Lower leg skin (tissue), 3 donors: ENCODE results near the gene EYS.

Experiments used
- POLR2A ChIP-seq, 2 donors: fragments of 450-650 bp; IDR thresholded peaks; one replicate each; pipeline ENCODE4 v1.6.1; 2016 to 2017; ENCODE audit warnings: antibody characterized with exemption in 2 of 2, mild to moderate bottlenecking in 1 of 2, moderate library complexity in 1 of 2
- TF ChIP-seq, protein P1 (sequence below), 3 donors: fragments of 450-650 bp; IDR thresholded peaks; one replicate each; pipeline ENCODE4 v1.5.1; 2016; ENCODE audit warnings: antibody characterized with exemption in 3 of 3, mild to moderate bottlenecking in 3 of 3, moderate library complexity in 2 of 3

DNA sequence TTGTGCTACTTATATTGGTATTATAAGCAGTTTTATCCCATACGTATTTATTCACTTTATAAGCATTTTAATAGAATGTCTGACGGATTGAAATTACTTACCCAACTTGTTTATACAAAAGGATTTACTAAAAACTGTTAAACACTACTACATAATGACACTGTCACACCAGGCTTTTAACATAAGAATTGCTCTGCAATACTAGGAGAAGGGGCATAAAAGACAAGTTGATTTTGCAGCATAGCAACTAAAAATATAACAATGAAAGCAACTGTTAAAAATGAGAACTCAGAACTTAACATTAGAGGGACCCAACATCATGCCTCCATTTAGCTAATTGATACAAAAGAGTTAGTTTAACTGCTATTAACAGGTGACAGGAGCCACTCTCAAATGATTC lies 1076.1 kb downstream of the EYS start:
- no peak for TF ChIP-seq POLR2A (IDR thresholded peaks at IDR 0.05)
- TF ChIP-seq, protein P1, sequence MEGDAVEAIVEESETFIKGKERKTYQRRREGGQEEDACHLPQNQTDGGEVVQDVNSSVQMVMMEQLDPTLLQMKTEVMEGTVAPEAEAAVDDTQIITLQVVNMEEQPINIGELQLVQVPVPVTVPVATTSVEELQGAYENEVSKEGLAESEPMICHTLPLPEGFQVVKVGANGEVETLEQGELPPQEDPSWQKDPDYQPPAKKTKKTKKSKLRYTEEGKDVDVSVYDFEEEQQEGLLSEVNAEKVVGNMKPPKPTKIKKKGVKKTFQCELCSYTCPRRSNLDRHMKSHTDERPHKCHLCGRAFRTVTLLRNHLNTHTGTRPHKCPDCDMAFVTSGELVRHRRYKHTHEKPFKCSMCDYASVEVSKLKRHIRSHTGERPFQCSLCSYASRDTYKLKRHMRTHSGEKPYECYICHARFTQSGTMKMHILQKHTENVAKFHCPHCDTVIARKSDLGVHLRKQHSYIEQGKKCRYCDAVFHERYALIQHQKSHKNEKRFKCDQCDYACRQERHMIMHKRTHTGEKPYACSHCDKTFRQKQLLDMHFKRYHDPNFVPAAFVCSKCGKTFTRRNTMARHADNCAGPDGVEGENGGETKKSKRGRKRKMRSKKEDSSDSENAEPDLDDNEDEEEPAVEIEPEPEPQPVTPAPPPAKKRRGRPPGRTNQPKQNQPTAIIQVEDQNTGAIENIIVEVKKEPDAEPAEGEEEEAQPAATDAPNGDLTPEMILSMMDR (IDR thresholded peaks at IDR 0.05): no peak
